Lower leg skin (tissue), 4 donors: ENCODE measurements around the gene TECPR2. TPM values are rescaled to one million over a fixed set of nuclear protein-coding genes. Genes with fewer than 3 reads are reported as not detected.

ENCODE experiments used
- DNase-seq, 2 donors: peaks; one replicate each; pipeline ENCODE4 v3.0.0-alpha.2; 2019; ENCODE audit warnings: low spot score in 2 of 2
- H3K4me3 ChIP-seq: fragments of 200-600 bp; sonication (generic); 2 replicates; pipeline ENCODE4 v1.5.1; 2017; ENCODE audit warnings: mild to moderate bottlenecking, low read depth; ENCODE audit not compliant: poor library complexity, severe bottlenecking
- CTCF ChIP-seq, 3 donors: fragments of 450-650 bp; IDR thresholded peaks; one replicate each; pipeline ENCODE4 v1.5.1; 2016; ENCODE audit warnings: antibody characterized with exemption in 3 of 3, mild to moderate bottlenecking in 3 of 3, moderate library complexity in 2 of 3
- POLR2A ChIP-seq, 2 donors: fragments of 450-650 bp; IDR thresholded peaks; one replicate each; pipeline ENCODE4 v1.6.1; 2016 to 2017; ENCODE audit warnings: antibody characterized with exemption in 2 of 2, mild to moderate bottlenecking in 1 of 2, moderate library complexity in 1 of 2
- WGBS, 2 donors: methylation state at CpG; one replicate each; pipeline ENCODE4 v1.1.5; 2018; 5-methylcytosine and 5-hydroxymethylcytosine counted together
- intact Hi-C: fragments of 100-400 bp; cut with DNase I; formaldehyde crosslinking; loops from one replicate; pipeline ENCODE4 v1.15.0; 2023; ENCODE audit warnings: low total_unique reads
- total RNA-seq, 4 donors: library from RNA; depleted of rRNA; stranded (reverse); fragments of >200 nt; gene quantifications; one replicate each; pipeline ENCODE4 v1.1.0, GENCODE V29; 2016

The TECPR2 gene
- total RNA-seq, 4 donors from 2014 or later, result 10.8 to 37.8 (median 17.8) TPM

GRCh38 chr14:102479777-102480176 lies 117.0 kb downstream of the TECPR2 start:
- WGBS, 2 donors, result 57 to 60% methylated on average over 7 of the region's 7 CpGs
- H3K4me3 ChIP-seq, result no peak overlapping the region
- DNase-seq, result no peak
- intact Hi-C loops, result no loop called here
- TF ChIP-seq POLR2A (IDR thresholded peaks at IDR 0.05), result no peak
- no peak for TF ChIP-seq CTCF (IDR thresholded peaks at IDR 0.05)

- no peak overlapping the region for H3K4me3 ChIP-seq
- WGBS, 2 donors, result 92 to 96% methylated on average over 4 of the region's 4 CpGs
- intact Hi-C loops, result no loop called here
- DNase-seq, result no peak
- no peak for TF ChIP-seq CTCF (IDR thresholded peaks at IDR 0.05)
- TF ChIP-seq POLR2A (IDR thresholded peaks at IDR 0.05), result no peak
Measured at GRCh38 chr14:102481371-102481770, 118.6 kb downstream of the TECPR2 start.

- no peak for DNase-seq
- H3K4me3 ChIP-seq, result no peak overlapping the region
- no peak for TF ChIP-seq POLR2A (IDR thresholded peaks at IDR 0.05)
- WGBS, 2 donors, result 84 to 89% methylated on average over 8 of the region's 8 CpGs
- intact Hi-C loops, result no loop called here
Measured at GRCh38 chr14:102481791-102482238, 119.1 kb downstream of the TECPR2 start.

- WGBS, 2 donors, result 78 to 85% methylated on average over 5 of the region's 5 CpGs
- TF ChIP-seq CTCF (IDR thresholded peaks at IDR 0.05) (no peak), POLR2A (IDR thresholded peaks at IDR 0.05) (no peak)
- H3K4me3 ChIP-seq, result no peak overlapping the region
- no peak for DNase-seq
- intact Hi-C loops, result no loop called here
Measured at GRCh38 chr14:102484316-102484715, 121.6 kb downstream of the TECPR2 start.

GRCh38 chr14:102485693-102486512 lies 123.2 kb downstream of the TECPR2 start:
- intact Hi-C loops, result no loop called here
- no peak for DNase-seq
- TF ChIP-seq POLR2A (IDR thresholded peaks at IDR 0.05), result no peak
- TF ChIP-seq CTCF (IDR thresholded peaks at IDR 0.05), result no peak
- 87% methylated on average over 11 of the region's 11 CpGs for WGBS, 2 donors
- no peak overlapping the region for H3K4me3 ChIP-seq

- 75 to 84% methylated on average over 16 to 17 of the region's 17 CpGs for WGBS, 2 donors
- no peak overlapping the region for H3K4me3 ChIP-seq
- DNase-seq, result no peak
- intact Hi-C loops, result no loop called here
- TF ChIP-seq CTCF (IDR thresholded peaks at IDR 0.05), result no peak
- TF ChIP-seq POLR2A (IDR thresholded peaks at IDR 0.05), result no peak
Measured at GRCh38 chr14:102486513-102487203, 123.9 kb downstream of the TECPR2 start.
